22Rv1 (cell line): ENCODE measurements around the gene RREB1.

Experiments used
- H3K27ac ChIP-seq: fragments of 450-650 bp; 2 replicates; pipeline ENCODE4 v1.5.1; 2017
- ZFX ChIP-seq: fragments of 450-650 bp; IDR thresholded peaks from 2 replicates; pipeline ENCODE4 v1.6.1; 2017; ENCODE audit warnings: antibody characterized with exemption, borderline replicate concordance
- TF ChIP-seq, protein P1 (sequence below): fragments of 450-650 bp; IDR thresholded peaks from 2 replicates; pipeline ENCODE4 v1.5.1; 2017; ENCODE audit warnings: mild to moderate bottlenecking

RREB1 gene

DNA sequence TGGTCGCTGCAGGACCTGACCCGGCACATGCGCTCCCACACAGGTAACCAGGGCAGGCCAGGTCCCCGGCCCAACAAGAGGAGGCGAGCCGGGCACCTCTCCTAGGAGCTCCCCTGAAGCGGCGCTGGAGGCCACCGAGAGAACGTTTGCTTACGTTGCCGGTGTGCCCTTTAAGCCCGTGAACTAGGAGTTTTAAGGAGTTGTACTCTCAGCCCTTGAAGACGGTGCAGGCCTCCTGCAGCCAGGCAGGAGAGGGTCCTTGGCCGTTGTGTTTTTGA is 139.4 kb downstream of the RREB1 start:
- no peak overlapping the region for H3K27ac ChIP-seq
- TF ChIP-seq, protein P1, sequence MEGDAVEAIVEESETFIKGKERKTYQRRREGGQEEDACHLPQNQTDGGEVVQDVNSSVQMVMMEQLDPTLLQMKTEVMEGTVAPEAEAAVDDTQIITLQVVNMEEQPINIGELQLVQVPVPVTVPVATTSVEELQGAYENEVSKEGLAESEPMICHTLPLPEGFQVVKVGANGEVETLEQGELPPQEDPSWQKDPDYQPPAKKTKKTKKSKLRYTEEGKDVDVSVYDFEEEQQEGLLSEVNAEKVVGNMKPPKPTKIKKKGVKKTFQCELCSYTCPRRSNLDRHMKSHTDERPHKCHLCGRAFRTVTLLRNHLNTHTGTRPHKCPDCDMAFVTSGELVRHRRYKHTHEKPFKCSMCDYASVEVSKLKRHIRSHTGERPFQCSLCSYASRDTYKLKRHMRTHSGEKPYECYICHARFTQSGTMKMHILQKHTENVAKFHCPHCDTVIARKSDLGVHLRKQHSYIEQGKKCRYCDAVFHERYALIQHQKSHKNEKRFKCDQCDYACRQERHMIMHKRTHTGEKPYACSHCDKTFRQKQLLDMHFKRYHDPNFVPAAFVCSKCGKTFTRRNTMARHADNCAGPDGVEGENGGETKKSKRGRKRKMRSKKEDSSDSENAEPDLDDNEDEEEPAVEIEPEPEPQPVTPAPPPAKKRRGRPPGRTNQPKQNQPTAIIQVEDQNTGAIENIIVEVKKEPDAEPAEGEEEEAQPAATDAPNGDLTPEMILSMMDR = no peak
- no peak for TF ChIP-seq ZFX

- H3K27ac ChIP-seq = no peak overlapping the region
- TF ChIP-seq, protein P1 = no peak
- no peak for TF ChIP-seq ZFX
Observed at GRCh38 chr6:7247828-7248227, 140.1 kb downstream of the RREB1 start.

GRCh38 chr6:7249391-7249790 is 141.6 kb downstream of the RREB1 start:
- no peak overlapping the region for H3K27ac ChIP-seq
- no peak for TF ChIP-seq ZFX
- TF ChIP-seq, protein P1 = no peak

DNA sequence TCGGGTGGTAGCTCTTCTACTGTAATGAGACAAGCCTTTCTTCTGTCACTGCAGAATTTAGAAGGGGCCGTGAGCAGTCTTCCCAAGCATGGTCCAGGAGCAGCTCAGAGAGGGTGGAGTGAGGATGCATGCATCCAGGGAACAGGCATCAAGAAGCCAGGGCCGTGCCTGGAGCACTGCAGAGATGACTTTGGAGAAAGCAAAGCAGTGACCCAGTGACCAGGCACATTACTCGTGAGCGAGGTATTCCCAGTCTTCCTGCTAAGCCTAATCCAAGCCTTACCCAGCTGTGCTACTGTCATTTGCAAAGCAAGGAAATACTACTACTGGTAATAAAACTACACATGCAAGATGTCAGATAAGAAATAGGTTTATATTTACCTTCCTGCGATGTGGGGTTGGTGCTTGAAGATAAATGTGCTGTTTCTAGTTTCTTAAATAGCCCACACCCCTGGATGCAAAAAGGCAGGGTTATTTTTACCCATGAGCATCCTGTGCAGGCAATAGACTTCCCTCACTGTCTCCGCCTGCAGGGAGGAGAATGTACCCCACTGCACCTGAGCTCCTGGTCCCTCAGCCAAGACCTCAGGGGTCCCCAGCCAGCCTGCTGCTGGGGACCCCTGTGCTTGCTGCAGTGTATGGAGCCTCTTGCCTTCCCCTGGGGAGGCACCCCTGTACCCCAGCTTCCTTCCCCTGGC is 142.3 kb downstream of the RREB1 start:
- no peak overlapping the region for H3K27ac ChIP-seq
- TF ChIP-seq, protein P1 = no peak
- TF ChIP-seq ZFX = no peak

DNA sequence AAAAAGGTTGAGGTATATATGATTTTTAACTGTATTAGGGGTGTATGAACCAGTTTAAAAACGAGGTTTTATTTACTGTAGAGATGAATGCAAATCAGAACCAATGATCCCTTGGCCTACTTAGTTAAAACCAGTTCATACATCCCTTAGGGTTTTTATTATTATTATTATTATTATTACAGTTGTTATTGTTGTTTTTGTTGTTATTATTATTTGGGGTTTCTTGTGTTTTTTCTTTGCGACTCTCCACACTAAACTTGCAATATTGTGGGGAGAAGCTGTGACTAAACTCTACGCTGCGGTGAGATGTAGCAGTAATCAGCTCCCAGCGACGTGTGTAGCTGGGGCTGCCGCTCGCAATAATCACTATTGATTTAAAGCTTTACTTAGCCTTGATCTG is 143.1 kb downstream of the RREB1 start:
- no peak overlapping the region for H3K27ac ChIP-seq
- TF ChIP-seq, protein P1 = no peak
- TF ChIP-seq ZFX = no peak

GRCh38 chr6:7251646-7252260 is 144.0 kb downstream of the RREB1 start:
- no peak overlapping the region for H3K27ac ChIP-seq
- TF ChIP-seq, protein P1 = no peak
- no peak for TF ChIP-seq ZFX

- H3K27ac ChIP-seq = no peak overlapping the region
- no peak for TF ChIP-seq ZFX
- TF ChIP-seq, protein P1 = no peak
Observed at GRCh38 chr6:7252390-7252789, 144.6 kb downstream of the RREB1 start.
